HepG2 (cell line): Measurements from ENCODE around the gene POC1B. TPM values are rescaled to one million over a fixed set of nuclear protein-coding genes. Genes with fewer than 3 reads are reported as not detected.

ENCODE experiments used
- ARID2 ChIP-seq: sonication (generic); formaldehyde crosslinking; IDR thresholded peaks from 2 replicates; pipeline ENCODE4 v1.8.1; 2022; ENCODE audit warnings: mild to moderate bottlenecking, missing genetic modification reagents, borderline replicate concordance
- ARNT2 ChIP-seq: sonication (generic); formaldehyde crosslinking; IDR thresholded peaks from 2 replicates; pipeline ENCODE4 v1.8.0; 2022; ENCODE audit warnings: mild to moderate bottlenecking, low read depth, missing genetic modification reagents, moderate library complexity
- ASH2L ChIP-seq: fragments of 300-600, 200-600 bp; sonication (generic); IDR thresholded peaks from 2 replicates; pipeline ENCODE4 v1.7.0; 2017; ENCODE audit warnings: low read depth, mild to moderate bottlenecking, moderate library complexity, mixed read lengths, low read length; ENCODE audit not compliant: insufficient read length
- ATF7 ChIP-seq, 2 experiments: fragments of 450-650 bp in 1 of 2; sonication (generic) in 1 of 2; formaldehyde crosslinking in 1 of 2; IDR thresholded peaks; 2 replicates each; pipeline versions ENCODE4 v1.4.0 to v1.6.1; 2016 to 2020; ENCODE audit warnings: antibody characterized with exemption in 1 of 2, mild to moderate bottlenecking in 1 of 2, missing genetic modification reagents in 1 of 2
- ATRX ChIP-seq: sonication (generic); formaldehyde crosslinking; IDR thresholded peaks from 2 replicates; pipeline ENCODE4 v1.4.0; 2020; ENCODE audit warnings: missing genetic modification reagents, borderline replicate concordance
- DR1 ChIP-seq: sonication (generic); formaldehyde crosslinking; IDR thresholded peaks from 2 replicates; pipeline ENCODE4 v1.8.0; 2021; ENCODE audit warnings: mild to moderate bottlenecking, missing genetic modification reagents, inconsistent platforms
- FOXO1 ChIP-seq: sonication (generic); formaldehyde crosslinking; IDR thresholded peaks from 2 replicates; pipeline ENCODE4 v1.4.0; 2020; ENCODE audit warnings: missing genetic modification reagents
- IKZF1 ChIP-seq: fragments of 450-650 bp; IDR thresholded peaks from 2 replicates; pipeline ENCODE4 v1.7.1; 2016
- NAIF1 ChIP-seq: sonication (generic); formaldehyde crosslinking; IDR thresholded peaks from 2 replicates; pipeline ENCODE4 v1.5.0; 2020; ENCODE audit warnings: mild to moderate bottlenecking, missing genetic modification reagents, borderline replicate concordance
- NFIC ChIP-seq: IDR thresholded peaks from 2 replicates; pipeline ENCODE4 v1.6.1; 2012; ENCODE audit warnings: mild to moderate bottlenecking, low read length, inconsistent platforms
- RARA ChIP-seq: IDR thresholded peaks from 2 replicates; pipeline ENCODE4 v1.6.1; 2016; ENCODE audit warnings: missing genetic modification reagents, missing compliant biosample characterization
- SP5 ChIP-seq: IDR thresholded peaks from 2 replicates; pipeline ENCODE4 v1.6.1; 2016; ENCODE audit warnings: low read depth, borderline replicate concordance
- TP53 ChIP-seq: sonication (generic); formaldehyde crosslinking; conservative IDR thresholded peaks from 2 replicates; pipeline ENCODE4 v1.4.0; 2020; ENCODE audit warnings: missing genetic modification reagents
- U2AF2 ChIP-seq: fragments of 200-400 bp; formaldehyde crosslinking; IDR thresholded peaks from 2 replicates; pipeline ENCODE4 v1.6.1; 2017; ENCODE audit warnings: low read depth, mild to moderate bottlenecking, low read length
- XRCC5 ChIP-seq: fragments of 200-400 bp; formaldehyde crosslinking; optimal IDR thresholded peaks from 2 replicates; pipeline ENCODE3; 2017; ENCODE audit warnings: mild to moderate bottlenecking, low read length
- ZBED4 ChIP-seq: sonication (generic); formaldehyde crosslinking; IDR thresholded peaks from 2 replicates; pipeline ENCODE4 v1.4.0; 2020; ENCODE audit warnings: missing genetic modification reagents, borderline replicate concordance
- ZNF331 ChIP-seq: sonication (generic); formaldehyde crosslinking; IDR thresholded peaks from 2 replicates; pipeline ENCODE4 v1.4.0; 2020; ENCODE audit warnings: missing genetic modification reagents
- ZNF441 ChIP-seq: sonication (generic); formaldehyde crosslinking; IDR thresholded peaks from 2 replicates; pipeline ENCODE4 v1.7.0; 2021; ENCODE audit warnings: missing genetic modification reagents, borderline replicate concordance
- polyA plus RNA-seq, 8 experiments: library from polyadenylated mRNA; depleted of rRNA in 3 of 8; stranded (reverse) in 7 of 8; unstranded in 1 of 8; fragments of >200 nt; fragmentation: Illumina TruSeq in 4 of 8; extraction: Trizol in 4 of 8; gene quantifications; 2 replicates each; pipeline versions ENCODE4 v1.2.1 to v1.2.3, GENCODE V29; 2011 to 2016; ENCODE audit warnings: low read depth in 4 of 8, missing spikeins in 1 of 8, mixed read lengths in 1 of 8; ENCODE audit not compliant: insufficient read depth in 1 of 8
- total RNA-seq, 5 experiments: library from RNA; depleted of rRNA; stranded (reverse); fragments of >200 nt; fragmentation: Illumina TruSeq; extraction: Trizol; gene quantifications; 2 replicates each; pipeline ENCODE4 v1.2.3, GENCODE V29; 2016; ENCODE audit warnings: low read depth in 1 of 5
- TF ChIP-seq, protein P1 (sequence below): sonication (generic); formaldehyde crosslinking; IDR thresholded peaks from 2 replicates; pipeline ENCODE4 v1.4.0; 2020; ENCODE audit warnings: low read depth, mild to moderate bottlenecking, missing genetic modification reagents
- TF ChIP-seq, protein P2 (sequence below): sonication (generic); formaldehyde crosslinking; IDR thresholded peaks from 2 replicates; pipeline ENCODE4 v1.4.0; 2020; ENCODE audit warnings: mild to moderate bottlenecking, missing genetic modification reagents

The POC1B gene
- total and polyA plus RNA-seq, 2 of the 13 experiments (the other 11 are each of a cell fraction or from before 2014, with no cell fraction given) = 9.3 to 11.0 TPM

DNA sequence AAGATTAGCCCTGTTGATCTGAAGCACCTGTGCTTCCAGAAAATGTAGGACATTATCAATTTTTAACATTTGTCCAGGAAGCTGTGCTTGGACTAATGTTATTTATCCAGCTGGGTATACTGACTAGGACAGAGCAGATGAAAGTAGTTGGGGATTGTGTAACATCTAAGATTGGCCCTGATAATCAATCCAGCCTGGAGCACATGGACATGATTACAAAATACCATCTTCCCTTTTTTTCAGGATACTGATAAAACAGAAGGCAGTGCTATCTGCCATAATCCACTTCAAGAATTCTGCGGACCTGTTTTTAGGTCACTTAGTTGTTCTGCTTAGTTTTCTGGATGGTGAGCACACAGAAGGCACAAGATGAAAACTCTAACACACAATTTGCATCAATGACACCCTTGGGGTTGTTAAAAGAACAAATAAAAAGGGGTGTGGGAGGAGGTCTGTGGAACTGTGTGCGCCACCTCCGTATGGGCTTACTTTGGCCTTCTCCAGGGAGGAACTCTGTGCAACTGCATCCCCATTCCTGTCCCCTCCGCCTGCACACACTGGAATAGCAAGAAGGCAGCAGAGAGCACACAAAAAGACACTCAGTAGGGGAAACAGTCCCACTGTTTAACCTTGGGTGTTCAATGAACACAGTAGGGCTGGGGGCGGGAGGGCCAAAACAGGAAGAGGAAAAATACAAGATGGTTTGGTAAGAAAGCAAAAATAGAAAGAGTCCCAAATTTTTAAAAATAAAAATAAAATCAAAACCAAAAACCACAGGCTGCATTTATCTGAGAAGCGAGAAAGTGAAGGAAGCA is 142.4 kb downstream of the POC1B start (continued):
- TF ChIP-seq, protein P1, sequence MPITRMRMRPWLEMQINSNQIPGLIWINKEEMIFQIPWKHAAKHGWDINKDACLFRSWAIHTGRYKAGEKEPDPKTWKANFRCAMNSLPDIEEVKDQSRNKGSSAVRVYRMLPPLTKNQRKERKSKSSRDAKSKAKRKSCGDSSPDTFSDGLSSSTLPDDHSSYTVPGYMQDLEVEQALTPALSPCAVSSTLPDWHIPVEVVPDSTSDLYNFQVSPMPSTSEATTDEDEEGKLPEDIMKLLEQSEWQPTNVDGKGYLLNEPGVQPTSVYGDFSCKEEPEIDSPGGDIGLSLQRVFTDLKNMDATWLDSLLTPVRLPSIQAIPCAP (CRISPR knock-in tag) = no peak
- TF ChIP-seq ZNF331 (CRISPR knock-in tag) = peak; percentile 73
- TF ChIP-seq, protein P2, sequence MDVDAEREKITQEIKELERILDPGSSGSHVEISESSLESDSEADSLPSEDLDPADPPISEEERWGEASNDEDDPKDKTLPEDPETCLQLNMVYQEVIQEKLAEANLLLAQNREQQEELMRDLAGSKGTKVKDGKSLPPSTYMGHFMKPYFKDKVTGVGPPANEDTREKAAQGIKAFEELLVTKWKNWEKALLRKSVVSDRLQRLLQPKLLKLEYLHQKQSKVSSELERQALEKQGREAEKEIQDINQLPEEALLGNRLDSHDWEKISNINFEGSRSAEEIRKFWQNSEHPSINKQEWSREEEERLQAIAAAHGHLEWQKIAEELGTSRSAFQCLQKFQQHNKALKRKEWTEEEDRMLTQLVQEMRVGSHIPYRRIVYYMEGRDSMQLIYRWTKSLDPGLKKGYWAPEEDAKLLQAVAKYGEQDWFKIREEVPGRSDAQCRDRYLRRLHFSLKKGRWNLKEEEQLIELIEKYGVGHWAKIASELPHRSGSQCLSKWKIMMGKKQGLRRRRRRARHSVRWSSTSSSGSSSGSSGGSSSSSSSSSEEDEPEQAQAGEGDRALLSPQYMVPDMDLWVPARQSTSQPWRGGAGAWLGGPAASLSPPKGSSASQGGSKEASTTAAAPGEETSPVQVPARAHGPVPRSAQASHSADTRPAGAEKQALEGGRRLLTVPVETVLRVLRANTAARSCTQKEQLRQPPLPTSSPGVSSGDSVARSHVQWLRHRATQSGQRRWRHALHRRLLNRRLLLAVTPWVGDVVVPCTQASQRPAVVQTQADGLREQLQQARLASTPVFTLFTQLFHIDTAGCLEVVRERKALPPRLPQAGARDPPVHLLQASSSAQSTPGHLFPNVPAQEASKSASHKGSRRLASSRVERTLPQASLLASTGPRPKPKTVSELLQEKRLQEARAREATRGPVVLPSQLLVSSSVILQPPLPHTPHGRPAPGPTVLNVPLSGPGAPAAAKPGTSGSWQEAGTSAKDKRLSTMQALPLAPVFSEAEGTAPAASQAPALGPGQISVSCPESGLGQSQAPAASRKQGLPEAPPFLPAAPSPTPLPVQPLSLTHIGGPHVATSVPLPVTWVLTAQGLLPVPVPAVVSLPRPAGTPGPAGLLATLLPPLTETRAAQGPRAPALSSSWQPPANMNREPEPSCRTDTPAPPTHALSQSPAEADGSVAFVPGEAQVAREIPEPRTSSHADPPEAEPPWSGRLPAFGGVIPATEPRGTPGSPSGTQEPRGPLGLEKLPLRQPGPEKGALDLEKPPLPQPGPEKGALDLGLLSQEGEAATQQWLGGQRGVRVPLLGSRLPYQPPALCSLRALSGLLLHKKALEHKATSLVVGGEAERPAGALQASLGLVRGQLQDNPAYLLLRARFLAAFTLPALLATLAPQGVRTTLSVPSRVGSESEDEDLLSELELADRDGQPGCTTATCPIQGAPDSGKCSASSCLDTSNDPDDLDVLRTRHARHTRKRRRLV = no peak; the same call in 1 of the 2 replicates
- no peak for TF ChIP-seq U2AF2
- peak; percentile 86 for TF ChIP-seq FOXO1 (CRISPR knock-in tag)
- TF ChIP-seq NAIF1 (CRISPR knock-in tag) = peak; percentile 84
- no peak for TF ChIP-seq IKZF1
- no peak for TF ChIP-seq TP53 (CRISPR knock-in tag)
- no peak for TF ChIP-seq ATRX
- TF ChIP-seq ZBED4 (CRISPR knock-in tag) = no peak
- TF ChIP-seq XRCC5 = peak; percentile 52
- no peak for TF ChIP-seq ZNF441 (CRISPR knock-in tag)
- peak; percentile 79 for TF ChIP-seq RARA (CRISPR knock-in tag)
- TF ChIP-seq NFIC = peak; percentile 93
- no peak for TF ChIP-seq ARID2
- peak; percentile 29 for TF ChIP-seq ASH2L
- TF ChIP-seq ARNT2 = peak; percentile 27; the same call in 1 of the 2 replicates
- TF ChIP-seq SP5 (CRISPR knock-in tag) = peak; percentile 58; the same call in 1 of the 2 replicates
- no peak for TF ChIP-seq ATF7 (IDR thresholded peaks at IDR 0.05)
- peak; percentile 17; the same call in 1 of the 2 replicates for TF ChIP-seq ATF7 (CRISPR knock-in tag; IDR thresholded peaks at IDR 0.05)
- no peak for TF ChIP-seq DR1
